ENCODE results near the gene EFS.

EFS gene

DNA sequence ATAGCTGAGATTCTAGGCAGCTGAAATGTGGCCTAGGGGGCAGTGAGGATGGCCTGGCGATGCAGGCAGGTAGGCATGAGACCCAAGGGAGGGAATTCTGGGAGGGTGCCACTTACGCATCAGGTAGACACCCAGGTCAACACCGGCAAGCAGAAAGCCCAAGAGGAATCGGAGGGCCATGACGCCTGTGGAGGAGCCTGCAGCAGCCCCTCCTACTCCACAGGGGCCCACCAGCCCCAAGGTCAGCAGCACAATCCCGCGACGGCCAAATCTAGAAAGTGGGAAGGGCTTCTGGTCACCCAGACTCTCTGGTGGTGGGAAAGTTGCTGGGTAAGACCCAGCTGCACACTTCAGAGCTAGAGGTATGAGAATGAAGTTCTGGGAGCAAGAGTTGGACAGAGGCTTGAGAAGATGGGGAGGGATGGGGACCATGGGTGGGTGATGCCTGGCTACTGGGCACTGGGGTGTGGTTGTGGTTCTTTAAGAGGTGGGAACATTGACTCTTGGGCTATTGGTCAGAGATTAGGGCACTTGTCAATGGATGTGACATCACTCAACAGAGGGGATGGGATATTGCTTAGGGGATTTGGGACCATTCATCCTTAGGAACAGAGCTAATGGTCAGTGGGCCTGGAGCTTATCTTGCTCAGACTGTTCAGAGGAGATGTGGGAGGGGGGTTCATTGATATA, 15.7 kb downstream of the EFS start:
- H3K27ac ChIP-seq (ENCODE audit: insufficient read depth, low read depth, low read length, poor library complexity, severe bottlenecking) = no peak overlapping the region
- WGBS, 2 experiments = 90 to 92% methylated on average over 8 of the region's 8 CpGs
- H3K9me3 ChIP-seq (ENCODE audit: control insufficient read depth, low read length) = no peaks in the 10 kb centered on the region
- H3K4me3 ChIP-seq (ENCODE audit: insufficient read depth, low read depth, low read length) = no peak overlapping the region
- no peaks in the 10 kb centered on the region for H3K4me1 ChIP-seq (ENCODE audit: control insufficient read depth, insufficient read depth, low read length)
- no peaks in the 10 kb centered on the region for H3K36me3 ChIP-seq (ENCODE audit: control insufficient read depth, insufficient read depth, low read length)
- peaks cover 9% of the 10 kb centered on the region for H3K27me3 ChIP-seq (ENCODE audit: control insufficient read depth, insufficient read depth, low read length, poor library complexity, severe bottlenecking)

- Histone ChIP-seq H3K4me3 (ENCODE audit: insufficient read depth, low read depth, low read length) (no peak overlapping the region), H3K36me3 (ENCODE audit: control insufficient read depth, insufficient read depth, low read length) (no peaks in the 10 kb centered on the region), H3K27ac (ENCODE audit: insufficient read depth, low read depth, low read length, poor library complexity, severe bottlenecking) (no peak overlapping the region), H3K27me3 (ENCODE audit: control insufficient read depth, insufficient read depth, low read length, poor library complexity, severe bottlenecking) (peaks cover 9% of the 10 kb centered on the region), H3K4me1 (ENCODE audit: control insufficient read depth, insufficient read depth, low read length) (no peaks in the 10 kb centered on the region), H3K9me3 (ENCODE audit: control insufficient read depth, low read length) (no peaks in the 10 kb centered on the region)
- whole genome bisulfite sequencing, 2 experiments = 89 to 92% methylated on average over 6 of the region's 6 CpGs
Measured at GRCh38 chr14:23348297-23348655, 16.7 kb downstream of the EFS start.

GRCh38 chr14:23347406-23348296, 17.3 kb downstream of the EFS start:
- no peaks in the 10 kb centered on the region for H3K36me3 ChIP-seq (ENCODE audit: control insufficient read depth, insufficient read depth, low read length)
- H3K27ac ChIP-seq (ENCODE audit: insufficient read depth, low read depth, low read length, poor library complexity, severe bottlenecking) = no peak overlapping the region
- H3K4me3 ChIP-seq (ENCODE audit: insufficient read depth, low read depth, low read length) = no peak overlapping the region
- peaks cover 9% of the 10 kb centered on the region for H3K27me3 ChIP-seq (ENCODE audit: control insufficient read depth, insufficient read depth, low read length, poor library complexity, severe bottlenecking)
- no peaks in the 10 kb centered on the region for H3K4me1 ChIP-seq (ENCODE audit: control insufficient read depth, insufficient read depth, low read length)
- 94 to 95% methylated on average over 19 of the region's 19 CpGs for WGBS, 2 experiments
- H3K9me3 ChIP-seq (ENCODE audit: control insufficient read depth, low read length) = no peaks in the 10 kb centered on the region

DNA sequence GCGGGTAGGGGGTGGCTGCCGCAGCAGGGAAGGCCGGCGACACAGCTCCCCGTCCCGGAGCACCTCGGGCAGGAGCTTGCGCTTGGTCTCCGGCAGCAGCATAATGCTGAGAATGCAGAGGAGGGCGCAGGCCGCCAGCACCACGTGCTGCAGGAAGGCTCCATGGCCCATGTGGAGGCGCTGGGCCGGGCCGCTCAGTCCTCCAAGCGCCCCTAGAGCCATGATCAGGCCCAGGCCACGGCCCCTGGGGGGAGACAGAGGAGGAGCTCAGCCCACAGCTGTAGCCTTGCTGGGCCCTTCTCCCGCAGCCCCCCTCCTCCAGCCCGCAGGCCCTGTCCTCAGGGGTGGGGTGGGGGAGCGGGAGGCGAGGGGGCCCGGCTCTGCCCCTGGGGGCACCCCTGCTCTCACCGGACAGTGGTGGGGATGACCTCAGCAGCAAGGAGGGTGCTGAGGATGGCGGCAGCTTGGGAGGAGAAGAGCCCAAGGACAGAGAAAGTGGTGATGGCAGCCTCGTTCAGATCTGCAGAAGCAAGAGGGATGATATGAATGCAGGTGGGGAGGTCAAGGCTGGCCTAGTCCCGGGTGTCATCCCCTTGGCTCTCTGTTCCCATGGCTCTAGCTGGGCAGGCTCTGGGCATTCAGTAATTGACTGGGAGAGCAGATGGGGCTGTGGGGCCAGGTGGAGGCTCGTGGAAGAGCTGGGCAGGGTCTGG, 18.1 kb downstream of the EFS start:
- Histone ChIP-seq H3K27me3 (ENCODE audit: control insufficient read depth, insufficient read depth, low read length, poor library complexity, severe bottlenecking) (peaks cover 8% of the 10 kb centered on the region), H3K27ac (ENCODE audit: insufficient read depth, low read depth, low read length, poor library complexity, severe bottlenecking) (no peak overlapping the region), H3K4me3 (ENCODE audit: insufficient read depth, low read depth, low read length) (no peak overlapping the region), H3K4me1 (ENCODE audit: control insufficient read depth, insufficient read depth, low read length) (no peaks in the 10 kb centered on the region), H3K36me3 (ENCODE audit: control insufficient read depth, insufficient read depth, low read length) (no peaks in the 10 kb centered on the region), H3K9me3 (ENCODE audit: control insufficient read depth, low read length) (no peaks in the 10 kb centered on the region)
- 87% methylated on average over 27 of the region's 27 CpGs for WGBS, 2 experiments

DNA sequence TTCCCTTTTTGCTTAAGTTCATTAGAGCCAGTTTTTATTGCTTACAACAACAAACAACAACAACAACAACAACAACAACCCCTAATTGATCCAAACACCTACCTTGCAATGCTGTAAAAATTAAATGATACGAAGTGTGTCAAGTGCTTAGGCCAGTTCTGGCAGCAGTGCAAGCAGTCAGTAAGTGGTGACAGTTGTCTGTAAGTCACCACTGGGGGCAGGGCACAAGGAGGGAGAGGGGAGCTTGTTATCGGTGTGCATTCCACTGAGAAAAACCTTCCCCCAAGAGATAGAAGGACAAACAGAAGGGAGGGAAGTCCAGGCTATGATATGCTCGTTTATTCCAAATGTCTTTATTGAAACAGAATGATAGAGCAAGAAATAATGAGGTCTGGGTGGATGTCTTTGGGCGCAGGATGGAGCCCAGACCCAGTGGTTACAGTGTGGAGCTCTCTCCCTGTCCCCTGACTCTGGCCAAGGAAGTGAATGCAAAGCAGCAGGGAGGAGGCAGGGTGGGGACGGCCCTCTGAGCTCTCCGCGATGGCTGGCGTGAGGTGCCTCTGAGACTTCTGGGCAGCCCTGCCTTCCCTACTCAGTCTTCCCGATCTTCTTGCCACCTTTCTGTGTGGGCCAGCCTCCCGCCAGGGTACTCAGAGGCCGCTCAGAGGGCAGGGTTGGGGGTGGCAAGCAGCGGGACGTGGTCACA, 18.8 kb downstream of the EFS start:
- Histone ChIP-seq H3K9me3 (ENCODE audit: control insufficient read depth, low read length) (no peaks in the 10 kb centered on the region), H3K4me1 (ENCODE audit: control insufficient read depth, insufficient read depth, low read length) (no peaks in the 10 kb centered on the region), H3K36me3 (ENCODE audit: control insufficient read depth, insufficient read depth, low read length) (no peaks in the 10 kb centered on the region), H3K27me3 (ENCODE audit: control insufficient read depth, insufficient read depth, low read length, poor library complexity, severe bottlenecking) (peaks cover 1% of the 10 kb centered on the region), H3K27ac (ENCODE audit: insufficient read depth, low read depth, low read length, poor library complexity, severe bottlenecking) (no peak overlapping the region), H3K4me3 (ENCODE audit: insufficient read depth, low read depth, low read length) (no peak overlapping the region)
- 67 to 73% methylated on average over 13 of the region's 13 CpGs for WGBS, 2 experiments

DNA sequence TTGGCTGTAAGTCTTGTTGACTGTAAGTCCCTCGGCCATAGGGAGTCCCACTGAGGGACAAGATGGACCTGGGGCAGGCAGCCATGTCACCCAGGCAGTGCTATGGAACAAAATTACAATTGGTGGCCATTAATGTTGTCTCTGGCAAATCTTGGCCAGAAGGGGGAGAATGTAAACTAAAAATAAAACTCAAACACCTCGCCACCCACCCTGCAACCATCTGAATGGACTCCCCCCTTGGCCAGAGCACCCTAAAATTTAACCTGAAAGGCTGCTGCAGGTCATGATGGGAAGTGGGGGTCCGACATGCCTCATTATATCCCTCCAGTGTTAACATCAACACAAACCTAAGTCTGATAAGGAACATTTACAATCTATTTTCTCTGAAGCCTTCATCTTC, 20.5 kb downstream of the EFS start:
- Histone ChIP-seq H3K9me3 (ENCODE audit: control insufficient read depth, low read length) (no peaks in the 10 kb centered on the region), H3K27ac (ENCODE audit: insufficient read depth, low read depth, low read length, poor library complexity, severe bottlenecking) (no peak overlapping the region), H3K4me1 (ENCODE audit: control insufficient read depth, insufficient read depth, low read length) (no peaks in the 10 kb centered on the region), H3K4me3 (ENCODE audit: insufficient read depth, low read depth, low read length) (no peak overlapping the region), H3K36me3 (ENCODE audit: control insufficient read depth, insufficient read depth, low read length) (no peaks in the 10 kb centered on the region), H3K27me3 (ENCODE audit: control insufficient read depth, insufficient read depth, low read length, poor library complexity, severe bottlenecking) (no peaks in the 10 kb centered on the region)
- 85 to 87% methylated on average over 3 of the region's 3 CpGs for WGBS, 2 experiments

DNA sequence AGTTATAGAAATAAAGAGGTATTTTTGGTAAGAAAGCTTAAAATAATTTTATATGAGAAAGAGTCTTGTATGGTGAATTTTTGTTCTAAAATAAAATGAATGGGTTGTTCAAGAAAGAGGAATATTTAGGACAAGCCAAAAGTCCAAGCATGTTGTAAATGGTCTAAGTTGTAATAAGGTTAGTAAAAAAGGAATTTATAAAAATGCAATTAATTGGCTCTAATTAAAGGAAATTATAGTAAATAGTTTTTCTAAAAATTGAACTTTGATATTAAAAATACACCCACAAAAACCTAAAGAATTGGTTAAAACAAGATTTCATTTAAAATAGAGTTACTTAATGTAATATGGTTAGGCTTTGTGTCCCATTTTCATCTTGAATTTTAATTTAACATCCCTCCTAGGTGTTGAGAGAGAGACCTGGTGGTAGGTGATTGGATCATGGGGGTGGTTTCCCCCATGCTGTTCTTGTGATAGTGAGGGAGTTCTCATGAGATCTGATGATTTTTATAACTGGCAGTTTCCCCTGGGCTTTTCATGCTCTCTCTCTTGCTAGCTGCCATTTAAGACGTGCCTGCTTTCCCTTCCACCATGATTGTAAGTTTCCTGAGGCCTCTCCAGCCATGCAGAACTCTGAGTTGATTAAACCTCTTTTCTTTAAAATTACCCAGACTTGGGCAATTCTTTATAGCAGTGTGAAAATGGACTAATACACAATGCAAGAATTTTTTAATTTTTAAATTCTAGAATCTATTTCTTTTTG, 25.3 kb downstream of the EFS start:
- Histone ChIP-seq H3K4me1 (ENCODE audit: control insufficient read depth, insufficient read depth, low read length) (no peaks in the 10 kb centered on the region), H3K4me3 (ENCODE audit: insufficient read depth, low read depth, low read length) (no peak overlapping the region), H3K36me3 (ENCODE audit: control insufficient read depth, insufficient read depth, low read length) (no peaks in the 10 kb centered on the region), H3K27me3 (ENCODE audit: control insufficient read depth, insufficient read depth, low read length, poor library complexity, severe bottlenecking) (no peaks in the 10 kb centered on the region), H3K9me3 (ENCODE audit: control insufficient read depth, low read length) (peaks cover 3% of the 10 kb centered on the region), H3K27ac (ENCODE audit: insufficient read depth, low read depth, low read length, poor library complexity, severe bottlenecking) (no peak overlapping the region)
- 87 to 88% methylated on average over 1 of the region's 1 CpG for WGBS, 2 experiments

DNA sequence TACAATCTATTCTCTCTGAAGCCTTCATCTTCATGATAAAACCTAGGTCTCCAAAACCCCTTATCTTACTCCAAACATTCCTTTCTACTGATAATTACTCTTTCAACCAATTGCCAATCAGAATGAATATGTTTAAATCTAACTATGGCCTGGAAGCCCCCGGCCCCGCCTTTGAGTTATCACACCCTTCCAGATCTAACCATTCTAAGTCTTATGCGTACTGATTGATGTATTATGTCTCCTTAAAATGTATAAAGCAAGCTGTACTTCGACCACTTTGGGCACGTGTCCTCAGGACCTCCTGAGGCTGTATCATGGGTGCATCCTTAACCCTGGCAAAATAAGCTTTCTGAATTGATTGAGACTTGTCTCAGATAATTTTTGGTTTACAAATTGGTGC, 29.3 kb downstream of the EFS start:
- Histone ChIP-seq H3K27ac (ENCODE audit: insufficient read depth, low read depth, low read length, poor library complexity, severe bottlenecking) (no peak overlapping the region), H3K27me3 (ENCODE audit: control insufficient read depth, insufficient read depth, low read length, poor library complexity, severe bottlenecking) (no peaks in the 10 kb centered on the region), H3K4me3 (ENCODE audit: insufficient read depth, low read depth, low read length) (no peak overlapping the region), H3K4me1 (ENCODE audit: control insufficient read depth, insufficient read depth, low read length) (no peaks in the 10 kb centered on the region), H3K36me3 (ENCODE audit: control insufficient read depth, insufficient read depth, low read length) (no peaks in the 10 kb centered on the region), H3K9me3 (ENCODE audit: control insufficient read depth, low read length) (peaks cover 3% of the 10 kb centered on the region)
- WGBS, 2 experiments = 95 to 96% methylated on average over 5 of the region's 5 CpGs

DNA sequence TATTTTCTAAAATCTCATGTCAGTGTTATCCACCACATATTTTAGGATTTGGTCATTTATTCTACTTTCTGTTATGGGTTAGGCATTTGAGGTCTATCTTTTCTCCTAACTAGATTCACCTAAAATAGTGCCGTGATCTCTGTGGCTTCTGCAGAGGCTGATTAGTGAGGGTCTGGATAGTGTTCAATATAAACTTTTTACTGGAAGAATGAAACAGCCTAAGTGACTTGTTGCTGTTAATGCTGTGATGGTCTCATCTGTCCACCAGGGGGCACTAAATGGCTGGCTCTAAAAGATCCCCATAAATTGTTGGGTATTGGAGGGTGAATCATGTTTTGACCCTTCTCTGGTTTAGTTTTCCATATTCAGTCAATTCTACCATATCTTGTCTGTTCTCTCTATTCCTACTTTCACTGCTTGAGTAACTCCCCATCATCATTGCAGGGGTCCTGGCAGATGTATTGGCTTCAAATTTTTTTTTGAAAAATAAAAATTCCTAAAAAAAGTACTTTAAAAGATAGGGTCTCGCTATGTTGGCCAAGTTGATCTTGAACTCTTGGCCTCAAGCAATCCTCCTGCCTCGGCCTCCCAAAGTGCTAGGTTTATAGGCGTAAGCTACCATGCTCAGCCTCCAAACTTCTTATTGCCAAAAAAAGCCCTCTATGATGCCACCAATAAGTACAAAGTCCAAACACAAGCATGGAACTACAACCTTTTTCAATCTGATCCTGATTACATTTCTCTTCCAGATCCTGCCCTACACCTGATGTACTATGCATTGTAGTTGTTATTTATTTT, 36.8 kb downstream of the EFS start:
- Histone ChIP-seq H3K36me3 (ENCODE audit: control insufficient read depth, insufficient read depth, low read length) (peaks cover 22% of the 10 kb centered on the region), H3K4me1 (ENCODE audit: control insufficient read depth, insufficient read depth, low read length) (peaks cover 2% of the 10 kb centered on the region), H3K9me3 (ENCODE audit: control insufficient read depth, low read length) (no peaks in the 10 kb centered on the region), H3K27ac (ENCODE audit: insufficient read depth, low read depth, low read length, poor library complexity, severe bottlenecking) (no peak overlapping the region), H3K27me3 (ENCODE audit: control insufficient read depth, insufficient read depth, low read length, poor library complexity, severe bottlenecking) (no peaks in the 10 kb centered on the region), H3K4me3 (ENCODE audit: insufficient read depth, low read depth, low read length) (no peak overlapping the region)
- 53 to 55% methylated on average over 4 of the region's 4 CpGs for WGBS, 2 experiments
